Endodermal cell (in vitro differentiated cells): ENCODE measurements around the gene MTA2. TPM values are rescaled to one million over a fixed set of nuclear protein-coding genes. Genes with fewer than 3 reads are reported as not detected.

Experiments
- DNase-seq: peaks from one replicate; pipeline ENCODE4 v3.0.0-alpha.2; 2017
- H3K27ac ChIP-seq: 2 replicates; pipeline ENCODE4 v1.5.1; 2013; ENCODE audit warnings: mild to moderate bottlenecking, low read depth, low read length, moderate library complexity
- H3K27me3 ChIP-seq: 2 replicates; pipeline ENCODE4 v1.6.1; 2013; ENCODE audit warnings: mild to moderate bottlenecking, low read length, moderate library complexity; ENCODE audit not compliant: insufficient read depth, control insufficient read depth, poor library complexity, severe bottlenecking
- H3K36me3 ChIP-seq: 2 replicates; pipeline ENCODE4 v1.7.0; 2013; ENCODE audit warnings: mild to moderate bottlenecking, low read length, moderate library complexity; ENCODE audit not compliant: control insufficient read depth, insufficient read depth
- H3K4me1 ChIP-seq: one replicate; pipeline ENCODE4 v1.7.0; 2013; ENCODE audit warnings: low read length; ENCODE audit not compliant: control insufficient read depth, insufficient read depth
- H3K4me3 ChIP-seq: 2 replicates; pipeline ENCODE4 v1.5.1; 2013; ENCODE audit warnings: mild to moderate bottlenecking, low read length, moderate library complexity
- H3K9ac ChIP-seq: 2 replicates; pipeline ENCODE4 v1.6.1; 2013; ENCODE audit warnings: mild to moderate bottlenecking, low read length, moderate library complexity; ENCODE audit not compliant: poor library complexity, severe bottlenecking; ENCODE audit errors: extremely low read depth
- H3K9me3 ChIP-seq: 2 replicates; pipeline ENCODE4 v1.6.1; 2013; ENCODE audit warnings: mild to moderate bottlenecking, low read length, moderate library complexity; ENCODE audit not compliant: control insufficient read depth
- H3K27ac Mint-ChIP-seq: 2 replicates; pipeline ENCODE4 v1.8.0; 2020; ENCODE audit warnings: mixed read lengths
- H3K27me3 Mint-ChIP-seq: 2 replicates; pipeline ENCODE4 v1.8.0; 2021; ENCODE audit warnings: mild to moderate bottlenecking, mixed read lengths; ENCODE audit not compliant: insufficient read depth
- H3K36me3 Mint-ChIP-seq: 2 replicates; pipeline ENCODE4 v1.8.0; 2020; ENCODE audit warnings: low read depth, mixed read lengths
- H3K4me1 Mint-ChIP-seq: 2 replicates; pipeline ENCODE4 v1.8.0; 2020; ENCODE audit warnings: mixed read lengths
- H3K4me3 Mint-ChIP-seq: 2 replicates; pipeline ENCODE4 v1.8.0; 2020; ENCODE audit warnings: mild to moderate bottlenecking, moderate library complexity, mixed read lengths
- H3K9me3 Mint-ChIP-seq: 2 replicates; pipeline ENCODE4 v1.8.0; 2020; ENCODE audit warnings: mild to moderate bottlenecking, mixed read lengths
- WGBS, 2 experiments: methylation state at CpG; one replicate each; pipeline versions ENCODE4 v1.1.5 to v1.1.7; 2013; ENCODE audit warnings: missing lambda C conversion rate in 2 of 2, mixed read lengths in 1 of 2; ENCODE audit not compliant: insufficient coverage in 1 of 2, insufficient read length in 1 of 2; 5-methylcytosine and 5-hydroxymethylcytosine counted together
- total RNA-seq, 2 donors: library from RNA; stranded (reverse); fragmentation: NEBNext Ultra II Directional in 1 of 2; extraction: Animal tissue kit (Norgen Biotek cat#: 25700) in 1 of 2; gene quantifications; 2 replicates in 1 of 2; 3 replicates in 1 of 2; pipeline ENCODE4 v1.2.1, GENCODE V29; 2021
- TF ChIP-seq, protein P1 (sequence below): fragments of 200-600 bp; sonication (generic); conservative IDR thresholded peaks from 2 replicates; pipeline ENCODE4 v1.5.0; 2021; ENCODE audit warnings: antibody characterized with exemption, mild to moderate bottlenecking

MTA2 gene
- total RNA-seq, 2 donors from 2014 or later = 131 to 155 TPM

GRCh38 chr11:62601122-62601371 lies 618 bp downstream of the MTA2 start:
- Mint-ChIP-seq H3K36me3 (peaks cover 59% of the 10 kb centered on the region), H3K27ac (peak overlapping the region; percentile 84), H3K4me1 (peaks cover 49% of the 10 kb centered on the region), H3K4me3 (peak overlapping the region; percentile 77), H3K27me3 (peaks cover 24% of the 10 kb centered on the region), H3K9me3 (no peaks in the 10 kb centered on the region)
- H3K9ac ChIP-seq = peak overlapping the region; percentile 82
- peaks cover 37% of the 10 kb centered on the region for H3K36me3 ChIP-seq
- peak overlapping the region; percentile 83 for H3K27ac ChIP-seq
- peaks cover 13% of the 10 kb centered on the region for H3K4me1 ChIP-seq
- 0 to 2% methylated on average over 9 to 30 of the region's 30 CpGs for WGBS, 2 experiments
- H3K4me3 ChIP-seq = peak overlapping the region; percentile 96
- H3K27me3 ChIP-seq = peaks cover 11% of the 10 kb centered on the region
- DNase-seq = peak; percentile 67
- TF ChIP-seq, protein P1, sequence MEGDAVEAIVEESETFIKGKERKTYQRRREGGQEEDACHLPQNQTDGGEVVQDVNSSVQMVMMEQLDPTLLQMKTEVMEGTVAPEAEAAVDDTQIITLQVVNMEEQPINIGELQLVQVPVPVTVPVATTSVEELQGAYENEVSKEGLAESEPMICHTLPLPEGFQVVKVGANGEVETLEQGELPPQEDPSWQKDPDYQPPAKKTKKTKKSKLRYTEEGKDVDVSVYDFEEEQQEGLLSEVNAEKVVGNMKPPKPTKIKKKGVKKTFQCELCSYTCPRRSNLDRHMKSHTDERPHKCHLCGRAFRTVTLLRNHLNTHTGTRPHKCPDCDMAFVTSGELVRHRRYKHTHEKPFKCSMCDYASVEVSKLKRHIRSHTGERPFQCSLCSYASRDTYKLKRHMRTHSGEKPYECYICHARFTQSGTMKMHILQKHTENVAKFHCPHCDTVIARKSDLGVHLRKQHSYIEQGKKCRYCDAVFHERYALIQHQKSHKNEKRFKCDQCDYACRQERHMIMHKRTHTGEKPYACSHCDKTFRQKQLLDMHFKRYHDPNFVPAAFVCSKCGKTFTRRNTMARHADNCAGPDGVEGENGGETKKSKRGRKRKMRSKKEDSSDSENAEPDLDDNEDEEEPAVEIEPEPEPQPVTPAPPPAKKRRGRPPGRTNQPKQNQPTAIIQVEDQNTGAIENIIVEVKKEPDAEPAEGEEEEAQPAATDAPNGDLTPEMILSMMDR = no peak
- H3K9me3 ChIP-seq = no peaks in the 10 kb centered on the region

- Mint-ChIP-seq H3K27me3 (peaks cover 24% of the 10 kb centered on the region), H3K27ac (peak overlapping the region; percentile 84), H3K4me1 (peaks cover 49% of the 10 kb centered on the region), H3K9me3 (no peaks in the 10 kb centered on the region), H3K36me3 (peaks cover 60% of the 10 kb centered on the region), H3K4me3 (peak overlapping the region; percentile 77)
- TF ChIP-seq, protein P1 = no peak
- WGBS, 2 experiments = 0 to 1% methylated on average over 17 to 25 of the region's 26 CpGs
- Histone ChIP-seq H3K9me3 (no peaks in the 10 kb centered on the region), H3K9ac (peak overlapping the region; percentile 82), H3K27ac (peak overlapping the region; percentile 83), H3K36me3 (peaks cover 42% of the 10 kb centered on the region), H3K4me3 (peak overlapping the region; percentile 96), H3K27me3 (peaks cover 11% of the 10 kb centered on the region), H3K4me1 (peaks cover 13% of the 10 kb centered on the region)
- peak; percentile 46 for DNase-seq
Observed at GRCh38 chr11:62600367-62601121, 1.1 kb downstream of the MTA2 start.

DNA sequence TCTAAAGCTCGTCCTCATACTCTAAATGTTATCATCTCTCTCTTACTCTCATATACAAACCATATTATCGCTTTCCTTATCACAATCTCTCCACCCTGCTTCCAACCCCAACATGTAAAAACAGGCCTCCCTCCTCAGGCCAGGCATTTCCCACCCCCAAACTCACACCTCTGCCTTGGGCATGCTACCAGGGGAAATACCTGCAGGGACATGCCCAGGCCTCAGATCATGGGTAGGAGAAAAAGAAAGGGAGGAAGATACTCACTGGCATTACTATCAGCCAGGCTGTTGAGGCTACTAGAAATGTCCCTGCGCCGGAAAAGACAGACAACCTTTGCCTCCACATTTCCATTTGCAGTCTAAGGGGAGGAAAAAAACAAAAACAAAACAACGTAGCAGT lies 1.8 kb downstream of the MTA2 start:
- peak; percentile 50 for DNase-seq
- no peaks in the 10 kb centered on the region for H3K9me3 Mint-ChIP-seq
- TF ChIP-seq, protein P1 = no peak
- peak overlapping the region; percentile 82 for H3K9ac ChIP-seq
- H3K27me3 Mint-ChIP-seq = peaks cover 24% of the 10 kb centered on the region
- 71 to 79% methylated on average over 5 of the region's 5 CpGs for WGBS, 2 experiments
- peak overlapping the region; percentile 96 for H3K4me3 ChIP-seq
- no peaks in the 10 kb centered on the region for H3K9me3 ChIP-seq
- H3K27me3 ChIP-seq = peaks cover 11% of the 10 kb centered on the region
- H3K4me1 Mint-ChIP-seq = peaks cover 44% of the 10 kb centered on the region
- peaks cover 13% of the 10 kb centered on the region for H3K4me1 ChIP-seq
- peaks cover 49% of the 10 kb centered on the region for H3K36me3 ChIP-seq
- no peak overlapping the region for H3K27ac ChIP-seq
- H3K27ac Mint-ChIP-seq = peak overlapping the region; percentile 84
- peaks cover 60% of the 10 kb centered on the region for H3K36me3 Mint-ChIP-seq
- peak overlapping the region; percentile 77 for H3K4me3 Mint-ChIP-seq
